GM18505 (cell line): ENCODE data around the gene FCRL5.
"Not testable (repeated sequence)": the region's sequence is repeated elsewhere in the genome, so short reads cannot be mapped to it uniquely, and the experiment has no call there.

Source experiments
- ATAC-seq: cut with Tn5 transposase; IDR thresholded peaks from one replicate; pipeline ENCODE4 v1.9.1; 2021; ENCODE audit not compliant: unreplicated experiment
- POLR2A ChIP-seq: IDR thresholded peaks from 4 replicates; pipeline ENCODE4 v1.6.1; 2011; ENCODE audit warnings: borderline replicate concordance; ENCODE audit not compliant: insufficient read depth, insufficient read length; ENCODE audit errors: extremely low read depth

The FCRL5 gene

GRCh38 chr1:157488156-157488555, 64.2 kb downstream of the FCRL5 start:
- TF ChIP-seq POLR2A: no peak
- ATAC-seq: no peak

GRCh38 chr1:157487504-157487903, 64.8 kb downstream of the FCRL5 start:
- no peak for TF ChIP-seq POLR2A
- no peak for ATAC-seq

GRCh38 chr1:157487096-157487495, 65.2 kb downstream of the FCRL5 start:
- no peak for TF ChIP-seq POLR2A
- no peak for ATAC-seq

- ATAC-seq: not testable (repeated sequence)
These were observed 65.9 kb downstream of the FCRL5 start for GRCh38 chr1:157486400-157486799.

- ATAC-seq: no peak
- no peak for TF ChIP-seq POLR2A
These were observed 66.5 kb downstream of the FCRL5 start for GRCh38 chr1:157485793-157486192.

GRCh38 chr1:157484573-157484972, 67.7 kb downstream of the FCRL5 start:
- ATAC-seq: no peak
- TF ChIP-seq POLR2A: no peak

- no peak for ATAC-seq
- no peak for TF ChIP-seq POLR2A
These were observed 68.7 kb downstream of the FCRL5 start for GRCh38 chr1:157483635-157484034.

GRCh38 chr1:157482717-157483116, 69.6 kb downstream of the FCRL5 start:
- no peak for ATAC-seq

GRCh38 chr1:157482174-157482573, 70.1 kb downstream of the FCRL5 start:
- no peak for TF ChIP-seq POLR2A
- no peak for ATAC-seq

More at GRCh38 chr1:157482717-157483116, 69.6 kb downstream of the FCRL5 start:
- no peak for TF ChIP-seq POLR2A

GRCh38 chr1:157478030-157478429, 74.3 kb downstream of the FCRL5 start:
- ATAC-seq: no peak
- TF ChIP-seq POLR2A: no peak

- ATAC-seq: no peak
- TF ChIP-seq POLR2A: no peak
These were observed 74.9 kb downstream of the FCRL5 start for GRCh38 chr1:157477419-157477818.

GRCh38 chr1:157472959-157473358, 79.4 kb downstream of the FCRL5 start:
- TF ChIP-seq POLR2A: no peak
- ATAC-seq: no peak

- no peak for ATAC-seq
- TF ChIP-seq POLR2A: no peak
These were observed 80.1 kb downstream of the FCRL5 start for GRCh38 chr1:157472056-157472701.

- ATAC-seq: no peak
- TF ChIP-seq POLR2A: no peak
These were observed 80.8 kb downstream of the FCRL5 start for GRCh38 chr1:157471531-157471930.

GRCh38 chr1:157469752-157470675, 82.3 kb downstream of the FCRL5 start:
- ATAC-seq: no peak

GRCh38 chr1:157469300-157469699, 83.0 kb downstream of the FCRL5 start:
- no peak for ATAC-seq
- TF ChIP-seq POLR2A: no peak

More at GRCh38 chr1:157469752-157470675, 82.3 kb downstream of the FCRL5 start:
- TF ChIP-seq POLR2A: no peak
